Aorta (tissue), 5 donors: Measurements from ENCODE around the gene MKNK2. TPM values are rescaled to one million over a fixed set of nuclear protein-coding genes. Genes with fewer than 3 reads are reported as not detected.

Source experiments
- ATAC-seq: fragments of 200-7000 bp; cut with Tn5 transposase; one replicate; pipeline ENCODE4 v1.9.1; 2022; ENCODE audit warnings: moderate library complexity; ENCODE audit not compliant: low FRiP score
- DNase-seq, 2 donors: peaks; one replicate each; pipeline ENCODE4 v3.0.0-alpha.2; 2020
- H3K27ac ChIP-seq, 2 donors: one replicate each; pipeline ENCODE4 v1.5.1; 2013; ENCODE audit warnings: low read length in 2 of 2, mild to moderate bottlenecking in 2 of 2, moderate library complexity in 2 of 2, control low read depth in 1 of 2, inconsistent platforms in 1 of 2, low read depth in 1 of 2
- H3K27me3 ChIP-seq, 2 donors: one replicate each; pipeline ENCODE4 v1.6.1; 2013; ENCODE audit warnings: control low read depth in 1 of 2, low read length in 1 of 2, mild to moderate bottlenecking in 1 of 2, moderate library complexity in 1 of 2; ENCODE audit not compliant: insufficient read depth in 2 of 2, control insufficient read depth in 1 of 2
- H3K36me3 ChIP-seq, 2 donors: one replicate each; pipeline ENCODE4 v1.6.1; 2013; ENCODE audit warnings: control low read depth in 1 of 2, low read length in 1 of 2, mild to moderate bottlenecking in 1 of 2; ENCODE audit not compliant: insufficient read depth in 2 of 2, control insufficient read depth in 1 of 2
- H3K4me1 ChIP-seq, 2 donors: one replicate each; pipeline ENCODE4 v1.6.1; 2013; ENCODE audit warnings: low read length in 2 of 2, control low read depth in 1 of 2, mild to moderate bottlenecking in 1 of 2, moderate library complexity in 1 of 2; ENCODE audit not compliant: insufficient read depth in 2 of 2, control insufficient read depth in 1 of 2
- H3K4me3 ChIP-seq, 2 donors: one replicate each; pipeline ENCODE4 v1.5.1; 2013; ENCODE audit warnings: low read length in 2 of 2, control low read depth in 1 of 2, mild to moderate bottlenecking in 1 of 2
- H3K9me3 ChIP-seq: one replicate; pipeline ENCODE4 v1.6.1; 2013; ENCODE audit warnings: mild to moderate bottlenecking, low read length; ENCODE audit not compliant: control insufficient read depth
- WGBS, 2 donors: extraction: QIAGEN DNeasy Blood & Tissue Kit; methylation state at CpG; one replicate each; pipeline ENCODE4 v1.1.7; 2013; 5-methylcytosine and 5-hydroxymethylcytosine counted together
- intact Hi-C, 2 donors: fragments of 100-400 bp; cut with DNase I; formaldehyde crosslinking; loops; one replicate each; pipeline versions ENCODE4 v1.14.2 to v1.15.0; 2022
- polyA plus RNA-seq, 2 donors: library from polyadenylated mRNA; stranded (reverse); fragments of 200-250 nt; gene quantifications; one replicate each; pipeline ENCODE4 v1.2.3, GENCODE V29; 2013
- total RNA-seq, 2 donors: library from RNA; stranded (reverse); fragmentation: NEBNext Ultra II Directional; extraction: Animal tissue kit (Norgen Biotek cat#: 25700); gene quantifications; one replicate each; pipeline ENCODE4 v1.2.1, GENCODE V29; 2021
- donor health status: healthy with polysubstance abuse.
- donor health status: Bipolar disorder and iron deficiency.
- donor health status: DM: no; HTN: no; CAD: no.
- donor health status: DM: no; HTN: no; CAD: no.
- donor health status: DM: yes; HTN: yes; CAD: no.

Gene MKNK2
- total and polyA plus RNA-seq, 4 donors, result 49.3 to 103 (median 80.5) TPM

DNA sequence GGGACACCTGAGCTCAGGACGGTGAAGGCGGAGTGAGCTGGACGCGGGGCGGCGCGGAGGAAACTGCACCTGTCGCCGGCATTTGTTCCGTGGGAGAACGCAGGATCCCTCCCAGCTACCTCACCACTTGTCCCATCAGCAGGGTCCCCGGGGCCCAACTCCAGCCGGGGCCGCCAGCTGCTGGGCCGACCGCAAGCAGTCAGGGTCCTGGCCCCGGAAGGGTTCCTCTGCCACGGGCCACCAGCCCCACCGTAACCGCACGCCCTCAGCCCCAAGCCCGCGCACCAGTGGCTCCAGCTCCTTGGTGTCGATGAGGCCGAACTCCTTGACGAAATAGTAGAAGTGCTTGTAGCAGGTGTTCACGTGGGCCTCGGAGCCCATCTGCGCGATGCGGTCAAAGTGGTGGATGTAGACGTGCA lies 25.5 kb upstream of the MKNK2 start:
- Histone ChIP-seq H3K27ac (no peak overlapping the region), H3K4me1 (no peaks in the 10 kb centered on the region), H3K27me3 (no peaks in the 10 kb centered on the region), H3K36me3 (peaks cover 0 to 5% of the 10 kb centered on the region in 2 donors), H3K4me3 (no peak overlapping the region), H3K9me3 (no peaks in the 10 kb centered on the region)
- WGBS, 2 donors, result 98% methylated on average over 31 to 32 of the region's 32 CpGs
- intact Hi-C loops, result no loop called here
- DNase-seq (no peak), ATAC-seq (no peak)

DNA sequence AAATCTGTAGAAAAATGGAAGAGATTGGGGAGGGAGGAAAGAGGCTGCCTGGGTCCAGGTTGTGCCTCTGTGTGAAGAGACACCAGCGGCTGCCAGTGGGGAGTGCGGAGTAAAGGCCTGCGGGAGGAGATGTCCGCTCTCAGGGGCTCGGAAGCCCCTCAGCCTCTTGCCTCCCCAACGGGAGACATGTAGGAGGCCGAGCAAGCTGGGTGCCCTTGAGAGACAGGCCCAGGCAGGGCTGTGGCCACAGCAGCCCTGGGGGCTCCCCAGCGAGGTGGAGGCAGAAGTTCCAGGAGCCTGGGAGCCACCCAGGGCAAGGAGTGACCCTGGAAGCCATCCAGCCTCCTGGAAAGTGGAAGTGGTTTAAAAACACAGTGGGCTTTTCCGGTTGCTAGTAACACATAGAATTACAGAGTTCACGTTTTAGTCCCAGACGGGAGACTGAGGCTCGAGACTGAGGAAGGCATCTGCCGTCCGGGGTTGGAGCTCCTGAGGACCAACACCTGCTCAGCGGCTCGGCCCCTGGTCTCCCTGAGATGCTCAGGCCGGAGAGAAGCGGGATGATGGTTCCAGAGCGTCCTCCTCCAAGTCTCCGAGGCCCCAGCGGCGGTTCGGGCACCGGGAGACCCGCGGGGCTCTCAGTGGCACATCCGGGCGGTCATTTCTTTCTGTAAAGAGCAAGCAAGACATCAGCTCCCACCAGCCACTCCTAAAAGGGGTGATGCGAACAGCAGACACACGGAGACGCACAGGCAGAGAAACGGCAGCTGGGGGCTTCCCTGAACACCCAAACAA lies 21.9 kb upstream of the MKNK2 start:
- no peak for DNase-seq
- Histone ChIP-seq H3K4me1 (no peaks in the 10 kb centered on the region), H3K27me3 (no peaks in the 10 kb centered on the region), H3K9me3 (no peaks in the 10 kb centered on the region), H3K36me3 (peaks cover 0 to 5% of the 10 kb centered on the region in 2 donors), H3K4me3 (no peak overlapping the region), H3K27ac (no peak overlapping the region)
- intact Hi-C loops, result loop anchor here in 1 of 2 donors (5.0 kb wide), 1 partner anchor 146 kb away; no protein-coding TSS in a partner anchor
- WGBS, 2 donors, result 90 to 92% methylated on average over 32 of the region's 32 CpGs
- no peak for ATAC-seq

DNA sequence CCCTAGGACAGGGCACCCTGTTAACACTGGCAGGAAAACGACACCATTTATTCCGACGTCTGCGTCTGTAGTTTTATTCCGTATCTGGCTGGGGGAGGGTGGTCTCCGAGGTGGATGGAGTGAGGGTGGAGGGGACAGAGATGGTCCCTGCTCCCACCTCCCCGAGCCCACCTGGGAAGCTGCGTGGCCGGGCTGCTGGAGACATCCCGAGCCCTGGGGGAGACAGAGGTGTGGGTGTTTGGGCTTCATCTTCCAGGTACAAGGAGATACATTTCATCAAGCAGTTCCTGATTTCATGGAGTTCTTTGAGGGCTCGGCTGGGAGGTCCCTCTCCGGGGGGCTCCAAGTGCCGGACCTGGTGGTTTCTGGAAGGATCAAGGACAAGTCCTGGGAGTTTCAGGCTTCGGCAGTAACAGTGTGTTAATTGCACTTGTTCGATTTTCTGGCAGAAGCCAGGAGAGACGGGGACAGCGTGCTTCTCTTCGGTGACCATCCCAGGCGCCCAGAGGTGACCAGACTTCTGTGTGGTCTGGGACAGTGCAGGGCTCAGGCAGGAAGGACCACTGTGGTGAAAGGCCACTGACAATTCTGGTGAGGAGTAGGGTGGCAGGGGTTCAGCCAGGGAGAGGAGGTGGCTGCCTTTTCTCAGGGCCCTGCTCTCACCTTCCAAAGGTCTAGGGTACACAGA lies 20.1 kb upstream of the MKNK2 start:
- no peak overlapping the region for H3K4me3 ChIP-seq
- no peaks in the 10 kb centered on the region for H3K27me3 ChIP-seq
- H3K9me3 ChIP-seq, result no peaks in the 10 kb centered on the region
- intact Hi-C loops, result loop anchor here in 1 of 2 donors (5.0 kb wide), 1 partner anchor 144 kb away; no protein-coding TSS in a partner anchor
- no peak for DNase-seq
- no peak overlapping the region for H3K27ac ChIP-seq
- peaks cover 0 to 3% of the 10 kb centered on the region in 2 donors for H3K36me3 ChIP-seq
- 84 to 85% methylated on average over 19 of the region's 19 CpGs for WGBS, 2 donors
- no peaks in the 10 kb centered on the region for H3K4me1 ChIP-seq
- no peak for ATAC-seq

DNA sequence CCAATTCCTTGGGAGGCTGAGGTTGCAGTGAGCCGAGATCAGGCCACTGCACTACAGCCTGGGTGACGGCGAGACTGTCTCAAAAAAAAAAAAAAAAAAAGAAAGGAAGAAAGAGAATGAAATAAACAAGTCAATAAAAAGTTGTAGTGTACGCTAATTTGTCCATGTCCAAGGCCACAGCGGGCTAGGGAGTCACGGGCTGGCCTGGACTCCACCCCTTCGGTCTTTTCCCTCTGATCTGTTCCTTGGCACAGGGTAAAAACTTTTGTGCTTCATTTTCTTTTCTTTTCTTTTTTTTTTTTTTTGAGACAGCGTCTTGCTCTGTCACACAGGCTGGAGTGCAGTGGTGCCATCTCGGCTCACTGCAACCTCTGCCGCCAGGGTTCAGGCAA lies 19.4 kb upstream of the MKNK2 start:
- Histone ChIP-seq H3K36me3 (peaks cover 0 to 3% of the 10 kb centered on the region in 2 donors), H3K27ac (no peak overlapping the region), H3K4me3 (no peak overlapping the region), H3K4me1 (no peaks in the 10 kb centered on the region), H3K27me3 (no peaks in the 10 kb centered on the region), H3K9me3 (no peaks in the 10 kb centered on the region)
- DNase-seq (no peak), ATAC-seq (peak; percentile 61)
- intact Hi-C loops, result loop anchor here in 1 of 2 donors (5.0 kb wide), 1 partner anchor 143 kb away; no protein-coding TSS in a partner anchor
- 83 to 91% methylated on average over 10 of the region's 10 CpGs for WGBS, 2 donors

DNA sequence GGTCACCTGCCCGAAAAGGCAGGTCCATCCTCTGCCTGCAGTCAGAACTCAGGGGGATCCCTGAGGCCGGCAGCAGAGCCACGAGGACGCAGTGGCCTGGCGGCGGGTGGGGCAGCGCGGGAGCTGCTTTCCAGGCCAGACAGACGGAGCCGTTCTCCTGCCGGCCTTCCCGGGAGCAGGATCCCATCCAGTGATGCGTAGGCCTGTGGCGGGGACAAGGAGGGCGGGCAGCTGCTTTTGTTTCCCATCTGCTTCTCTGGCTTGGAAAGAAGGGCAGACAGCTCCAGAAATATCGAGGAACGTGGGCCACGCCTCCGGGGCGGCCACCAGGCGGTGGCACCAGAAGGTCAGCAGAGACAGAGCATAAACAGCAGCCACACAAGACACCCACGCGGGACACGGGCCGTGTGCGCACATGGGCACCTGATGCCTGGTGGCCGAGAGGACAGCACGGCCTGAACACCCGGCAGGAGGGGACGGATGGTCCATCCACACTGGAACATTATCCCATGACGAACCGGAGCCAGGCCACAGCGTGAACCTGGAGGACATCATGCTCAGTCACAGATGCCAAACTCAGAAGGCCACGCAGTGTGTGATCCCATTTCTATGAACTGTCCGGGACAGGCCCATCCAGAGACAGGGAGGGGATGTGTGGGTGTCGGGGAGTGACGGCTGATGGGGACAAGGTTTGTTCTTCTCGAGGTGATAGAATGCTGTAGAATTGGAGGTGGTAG lies 13.9 kb upstream of the MKNK2 start:
- no peaks in the 10 kb centered on the region for H3K4me1 ChIP-seq
- intact Hi-C loops, result loop anchor here in 1 of 2 donors (10.0 kb wide), 1 partner anchor 130 kb away; no protein-coding TSS in a partner anchor
- no peak overlapping the region for H3K4me3 ChIP-seq
- 63 to 72% methylated on average over 38 of the region's 38 CpGs for WGBS, 2 donors
- no peak for ATAC-seq
- no peaks in the 10 kb centered on the region for H3K9me3 ChIP-seq
- peak in 1 of 2 donors; percentile 58 for DNase-seq
- no peaks in the 10 kb centered on the region for H3K36me3 ChIP-seq
- peak overlapping the region in 1 of 2 donors; percentile 6 for H3K27ac ChIP-seq
- H3K27me3 ChIP-seq, result no peaks in the 10 kb centered on the region

DNA sequence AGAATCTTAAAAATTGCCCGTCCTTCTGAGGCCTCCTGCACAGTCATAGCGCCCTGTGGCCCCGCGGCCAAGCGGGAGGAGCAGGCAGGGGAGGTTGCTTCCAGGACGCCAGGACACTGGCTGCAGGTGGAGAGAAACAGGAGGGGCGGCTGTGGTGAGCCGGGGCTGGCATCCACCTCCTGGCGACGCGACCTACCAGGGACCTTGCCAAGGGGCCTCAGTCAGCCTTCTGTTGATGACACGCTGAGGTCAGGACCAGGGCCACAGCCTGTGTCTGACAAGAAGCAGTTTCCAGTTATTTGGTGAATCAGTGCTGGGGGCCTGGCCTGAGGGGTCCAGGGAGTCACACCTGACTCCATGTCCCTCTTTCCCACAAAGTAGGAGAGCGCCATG lies 13.3 kb upstream of the MKNK2 start:
- Histone ChIP-seq H3K27ac (no peak overlapping the region), H3K36me3 (no peaks in the 10 kb centered on the region), H3K9me3 (no peaks in the 10 kb centered on the region), H3K27me3 (no peaks in the 10 kb centered on the region), H3K4me1 (no peaks in the 10 kb centered on the region), H3K4me3 (no peak overlapping the region)
- no peak for ATAC-seq
- 77 to 78% methylated on average over 13 of the region's 13 CpGs for WGBS, 2 donors
- intact Hi-C loops, result loop anchor here in 1 of 2 donors (10.0 kb wide), 1 partner anchor 130 kb away; no protein-coding TSS in a partner anchor
- no peak for DNase-seq

DNA sequence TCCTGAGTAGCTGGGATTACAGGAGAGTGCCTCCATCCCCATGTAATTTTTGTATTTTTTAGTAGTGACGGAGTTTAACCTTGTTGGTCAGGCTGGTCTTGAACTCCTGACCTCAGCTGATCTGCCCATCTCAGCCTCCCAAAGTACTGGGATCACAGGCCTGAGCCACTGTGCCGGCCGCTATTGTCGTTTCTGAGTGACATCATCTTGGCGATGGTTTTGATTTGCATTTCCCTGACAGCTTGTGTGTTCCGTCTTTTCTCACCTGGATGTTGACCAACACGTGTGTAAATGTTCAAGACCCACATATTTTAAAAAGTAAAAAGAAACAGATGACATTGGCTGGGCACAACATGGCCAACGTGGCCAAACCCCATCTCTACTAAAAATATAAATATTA lies 12.8 kb upstream of the MKNK2 start:
- ATAC-seq, result no peak
- Histone ChIP-seq H3K27ac (no peak overlapping the region), H3K9me3 (no peaks in the 10 kb centered on the region), H3K27me3 (no peaks in the 10 kb centered on the region), H3K36me3 (no peaks in the 10 kb centered on the region), H3K4me1 (no peaks in the 10 kb centered on the region), H3K4me3 (no peak overlapping the region)
- no peak for DNase-seq
- WGBS, 2 donors, result 82 to 85% methylated on average over 8 of the region's 8 CpGs
- intact Hi-C loops, result loop anchor here in 1 of 2 donors (10.0 kb wide), 1 partner anchor 129 kb away; no protein-coding TSS in a partner anchor

DNA sequence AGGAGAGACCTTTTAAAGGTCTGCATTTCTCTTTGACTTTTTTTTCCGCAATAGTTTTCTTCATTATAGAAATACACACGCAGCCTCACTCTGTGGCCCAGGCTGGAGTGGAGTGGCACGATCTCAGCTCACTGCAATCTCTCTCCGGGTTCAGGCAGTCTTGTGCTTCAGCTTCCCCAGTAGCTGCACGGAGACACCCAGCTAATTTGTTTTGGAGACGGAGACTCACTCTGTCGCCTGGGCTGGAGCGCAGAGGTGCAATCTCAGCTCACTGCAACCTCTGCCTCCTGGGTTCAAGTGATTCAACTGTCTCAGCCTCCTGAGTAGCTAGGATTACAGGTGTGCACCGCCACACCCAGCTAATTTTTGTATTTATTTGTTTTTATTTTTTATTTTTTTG lies 11.7 kb upstream of the MKNK2 start:
- ATAC-seq (no peak), DNase-seq (no peak)
- WGBS, 2 donors, result 89 to 90% methylated on average over 9 of the region's 9 CpGs
- intact Hi-C loops, result loop anchor here in 1 of 2 donors (10.0 kb wide), 1 partner anchor 128 kb away; no protein-coding TSS in a partner anchor
- no peaks in the 10 kb centered on the region for H3K9me3 ChIP-seq
- H3K27ac ChIP-seq, result no peak overlapping the region
- H3K36me3 ChIP-seq, result no peaks in the 10 kb centered on the region
- H3K27me3 ChIP-seq, result no peaks in the 10 kb centered on the region
- H3K4me1 ChIP-seq, result no peaks in the 10 kb centered on the region
- no peak overlapping the region for H3K4me3 ChIP-seq
